ENCODE data around the gene C1QB.

- TF ChIP-seq CTCF (IDR thresholded peaks at IDR 0.05), result no peak
- TF ChIP-seq POLR2A (IDR thresholded peaks at IDR 0.05), result no peak
Observed at GRCh38 chr1:22677931-22678896, 25.2 kb downstream of the C1QB start.

Data from prostate gland (tissue), 2 donors.